22Rv1 (cell line): Measurements from ENCODE around the gene MRPS22.
"Not testable (repeated sequence)": the region's sequence is repeated elsewhere in the genome, so short reads cannot be mapped to it uniquely, and the experiment has no call there.

ENCODE experiments used
- H3K27ac ChIP-seq: fragments of 450-650 bp; 2 replicates; pipeline ENCODE4 v1.5.1; 2017
- ZFX ChIP-seq: fragments of 450-650 bp; IDR thresholded peaks from 2 replicates; pipeline ENCODE4 v1.6.1; 2017; ENCODE audit warnings: antibody characterized with exemption, borderline replicate concordance
- TF ChIP-seq, protein P1 (sequence below): fragments of 450-650 bp; IDR thresholded peaks from 2 replicates; pipeline ENCODE4 v1.5.1; 2017; ENCODE audit warnings: mild to moderate bottlenecking

Gene MRPS22

DNA sequence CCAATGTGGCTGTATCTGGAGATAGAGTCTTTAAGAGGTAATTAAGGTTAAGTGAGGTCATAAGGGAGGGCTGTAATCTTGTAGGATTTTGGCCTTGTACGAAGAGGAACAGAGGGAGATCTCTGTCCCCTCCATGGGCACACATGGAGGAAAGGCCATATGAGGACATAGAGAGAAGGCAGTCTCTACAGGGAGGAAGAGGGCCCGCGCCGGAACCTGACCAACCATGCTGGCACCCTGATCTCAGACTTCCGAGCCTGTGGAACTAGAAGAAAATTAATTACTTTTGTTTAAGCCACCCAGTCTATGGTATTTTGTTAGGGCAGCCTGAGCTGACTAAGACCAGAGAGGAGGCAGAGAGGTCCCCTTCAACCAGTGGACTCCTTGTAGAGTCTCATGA lies 17.7 kb upstream of the MRPS22 start:
- no peak for TF ChIP-seq ZFX
- TF ChIP-seq, protein P1, sequence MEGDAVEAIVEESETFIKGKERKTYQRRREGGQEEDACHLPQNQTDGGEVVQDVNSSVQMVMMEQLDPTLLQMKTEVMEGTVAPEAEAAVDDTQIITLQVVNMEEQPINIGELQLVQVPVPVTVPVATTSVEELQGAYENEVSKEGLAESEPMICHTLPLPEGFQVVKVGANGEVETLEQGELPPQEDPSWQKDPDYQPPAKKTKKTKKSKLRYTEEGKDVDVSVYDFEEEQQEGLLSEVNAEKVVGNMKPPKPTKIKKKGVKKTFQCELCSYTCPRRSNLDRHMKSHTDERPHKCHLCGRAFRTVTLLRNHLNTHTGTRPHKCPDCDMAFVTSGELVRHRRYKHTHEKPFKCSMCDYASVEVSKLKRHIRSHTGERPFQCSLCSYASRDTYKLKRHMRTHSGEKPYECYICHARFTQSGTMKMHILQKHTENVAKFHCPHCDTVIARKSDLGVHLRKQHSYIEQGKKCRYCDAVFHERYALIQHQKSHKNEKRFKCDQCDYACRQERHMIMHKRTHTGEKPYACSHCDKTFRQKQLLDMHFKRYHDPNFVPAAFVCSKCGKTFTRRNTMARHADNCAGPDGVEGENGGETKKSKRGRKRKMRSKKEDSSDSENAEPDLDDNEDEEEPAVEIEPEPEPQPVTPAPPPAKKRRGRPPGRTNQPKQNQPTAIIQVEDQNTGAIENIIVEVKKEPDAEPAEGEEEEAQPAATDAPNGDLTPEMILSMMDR = no peak

DNA sequence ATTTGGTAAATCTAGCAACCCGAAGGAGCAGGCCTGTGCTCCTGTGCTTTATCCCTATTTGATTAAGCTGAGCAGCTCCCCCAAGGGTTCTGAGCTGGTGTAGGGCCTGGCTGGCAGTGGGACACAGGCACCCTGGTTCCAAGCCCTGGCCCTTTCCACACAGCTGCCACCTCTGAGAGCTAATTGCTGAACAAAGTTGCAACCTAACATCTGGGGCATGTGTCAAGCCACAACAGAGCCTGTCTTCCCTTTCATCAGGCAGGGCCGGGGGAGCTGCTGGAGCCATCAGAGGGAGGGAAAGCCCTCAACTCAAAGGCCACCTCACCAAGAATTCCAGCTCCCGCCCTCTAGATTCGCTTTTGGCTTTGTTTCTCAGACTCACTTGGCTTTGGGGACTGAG lies 17.1 kb upstream of the MRPS22 start:
- H3K27ac ChIP-seq = no peak overlapping the region
- TF ChIP-seq ZFX = no peak
- TF ChIP-seq, protein P1 = no peak

More for the DNA sequence above, 17.7 kb upstream of the MRPS22 start:
- H3K27ac ChIP-seq = no peak overlapping the region

DNA sequence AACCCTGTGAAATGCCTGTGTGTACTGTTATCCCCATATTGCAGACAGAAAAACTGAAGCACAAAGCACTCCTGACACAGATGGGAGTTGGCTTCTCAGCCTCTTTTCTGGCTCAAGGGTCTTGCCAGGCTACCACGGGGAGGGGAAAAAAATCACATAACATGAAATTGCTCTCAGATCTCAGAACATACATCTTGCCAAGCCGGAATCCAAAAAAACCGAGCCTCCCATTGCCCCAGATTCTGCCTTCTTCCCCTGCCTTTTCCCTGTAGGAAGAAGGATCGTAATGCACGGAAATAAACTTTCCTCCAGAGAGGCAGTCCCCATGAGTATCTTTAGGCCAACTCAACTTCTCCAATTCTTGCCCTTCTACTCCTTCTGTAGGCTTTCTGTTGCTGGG lies 16.6 kb upstream of the MRPS22 start:
- no peak for TF ChIP-seq ZFX
- TF ChIP-seq, protein P1 = no peak
- no peak overlapping the region for H3K27ac ChIP-seq

DNA sequence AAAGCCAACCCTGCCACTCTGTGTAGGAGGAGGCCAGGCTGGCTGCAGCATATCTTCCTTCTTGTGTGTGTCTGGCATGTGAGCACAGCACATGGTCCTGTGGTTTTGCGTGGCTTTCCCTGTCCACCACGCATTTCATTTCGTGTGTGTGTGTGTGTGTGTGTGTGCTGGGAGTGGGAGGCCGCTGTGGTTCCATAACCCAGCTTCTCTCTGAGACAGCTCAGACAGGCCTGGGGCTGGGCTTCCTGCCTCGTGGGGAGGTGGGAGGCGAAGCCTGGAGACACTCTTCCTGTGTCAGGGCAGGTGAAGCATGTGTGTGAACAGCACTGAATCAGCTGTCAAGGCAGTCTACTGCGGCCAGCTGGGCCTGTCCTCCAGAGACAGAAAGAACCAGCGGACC lies 16.0 kb upstream of the MRPS22 start:
- TF ChIP-seq, protein P1 = no peak
- TF ChIP-seq ZFX = no peak
- H3K27ac ChIP-seq = no peak overlapping the region

DNA sequence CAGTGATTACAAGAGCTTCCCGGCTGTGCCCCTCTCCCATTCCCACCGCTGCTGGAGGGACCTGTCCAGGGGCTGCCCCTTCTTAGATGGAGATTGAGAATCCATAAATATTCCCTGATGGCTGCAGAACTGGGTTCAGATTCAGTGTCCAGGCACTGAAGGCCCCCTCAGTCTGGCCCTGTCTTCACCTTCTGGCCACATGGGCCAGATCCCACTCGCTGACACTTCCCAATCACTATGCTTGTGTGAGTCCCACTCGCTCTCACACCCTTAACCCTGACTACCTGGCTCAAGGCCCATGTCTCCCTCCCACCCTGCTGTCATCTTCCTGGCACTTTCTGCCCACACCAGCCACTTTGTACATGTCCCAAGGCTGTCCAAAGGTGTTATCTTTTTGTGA lies 15.5 kb upstream of the MRPS22 start:
- TF ChIP-seq ZFX = no peak
- TF ChIP-seq, protein P1 = no peak
- no peak overlapping the region for H3K27ac ChIP-seq

DNA sequence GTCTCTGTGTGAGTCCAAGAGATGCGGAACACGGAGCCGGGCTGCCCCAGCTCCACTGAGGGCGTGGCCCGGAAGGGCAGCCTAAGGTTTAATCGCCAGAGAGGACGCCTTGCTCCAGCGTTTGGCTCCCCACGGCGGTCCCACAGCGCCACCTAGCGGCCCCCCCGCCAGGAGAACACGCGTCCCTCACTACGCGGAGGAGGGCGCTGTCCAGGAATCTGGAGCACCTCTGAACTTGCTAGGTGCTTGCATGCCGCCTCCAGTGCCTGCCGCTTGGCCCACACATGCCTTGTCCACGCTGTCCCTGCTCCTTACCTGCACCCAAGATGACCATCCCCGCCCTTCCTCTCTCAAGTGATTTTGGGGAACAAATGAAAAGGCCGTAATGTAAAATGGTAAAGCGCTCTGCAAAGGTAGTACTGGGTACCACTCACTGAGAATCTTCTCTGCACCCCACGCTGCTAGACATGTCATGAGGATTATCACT lies 14.4 kb upstream of the MRPS22 start:
- H3K27ac ChIP-seq = no peak overlapping the region

DNA sequence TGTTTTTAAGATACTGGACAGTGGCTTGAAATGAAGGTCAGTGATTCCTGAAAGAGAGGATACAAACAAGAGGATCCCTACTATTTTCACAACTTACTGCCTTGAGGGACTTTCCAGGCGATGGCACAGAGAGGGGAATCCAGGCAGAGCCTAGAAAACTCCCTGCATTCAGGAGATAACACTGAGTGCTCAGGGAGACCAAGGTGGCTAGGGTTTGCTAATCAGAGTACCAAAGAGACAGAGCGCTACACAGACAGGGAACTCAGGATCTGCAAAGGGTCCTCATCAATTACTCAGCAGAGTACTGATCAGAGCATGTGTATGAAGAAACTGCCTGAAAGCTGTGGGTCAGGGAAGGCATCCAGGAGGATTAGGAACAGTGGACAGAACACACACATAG lies 11.7 kb upstream of the MRPS22 start:
- no peak overlapping the region for H3K27ac ChIP-seq
- TF ChIP-seq, protein P1 = no peak
- TF ChIP-seq ZFX = no peak

More for the DNA sequence above, 14.4 kb upstream of the MRPS22 start:
- TF ChIP-seq, protein P1 = peak; percentile 98
- TF ChIP-seq ZFX = no peak

DNA sequence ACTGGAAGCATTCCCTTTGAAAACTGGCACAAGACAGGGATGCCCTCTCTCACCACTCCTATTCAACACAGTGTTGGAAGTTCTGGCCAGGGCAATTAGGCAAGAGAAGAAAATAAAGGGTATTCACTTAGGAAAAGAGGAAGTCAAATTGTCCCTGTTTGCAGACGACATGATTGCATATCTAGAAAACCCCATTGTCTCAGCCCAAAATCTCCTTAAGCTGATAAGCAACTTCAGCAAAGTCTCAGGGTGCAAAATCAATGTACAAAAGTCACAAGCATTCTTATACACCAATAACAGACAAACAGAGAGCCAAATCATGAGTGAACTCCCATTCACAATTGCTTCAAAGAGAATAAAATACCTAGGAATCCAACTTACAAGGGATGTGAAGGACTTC lies 9.1 kb upstream of the MRPS22 start:
- not testable (repeated sequence) for H3K27ac ChIP-seq
